Measurements from ENCODE around the gene EIF4B. TPM values are rescaled to one million over a fixed set of nuclear protein-coding genes. Genes with fewer than 3 reads are reported as not detected.

Gene EIF4B
- total RNA-seq, 2 donors from 2014 or later = 279 to 338 TPM

DNA sequence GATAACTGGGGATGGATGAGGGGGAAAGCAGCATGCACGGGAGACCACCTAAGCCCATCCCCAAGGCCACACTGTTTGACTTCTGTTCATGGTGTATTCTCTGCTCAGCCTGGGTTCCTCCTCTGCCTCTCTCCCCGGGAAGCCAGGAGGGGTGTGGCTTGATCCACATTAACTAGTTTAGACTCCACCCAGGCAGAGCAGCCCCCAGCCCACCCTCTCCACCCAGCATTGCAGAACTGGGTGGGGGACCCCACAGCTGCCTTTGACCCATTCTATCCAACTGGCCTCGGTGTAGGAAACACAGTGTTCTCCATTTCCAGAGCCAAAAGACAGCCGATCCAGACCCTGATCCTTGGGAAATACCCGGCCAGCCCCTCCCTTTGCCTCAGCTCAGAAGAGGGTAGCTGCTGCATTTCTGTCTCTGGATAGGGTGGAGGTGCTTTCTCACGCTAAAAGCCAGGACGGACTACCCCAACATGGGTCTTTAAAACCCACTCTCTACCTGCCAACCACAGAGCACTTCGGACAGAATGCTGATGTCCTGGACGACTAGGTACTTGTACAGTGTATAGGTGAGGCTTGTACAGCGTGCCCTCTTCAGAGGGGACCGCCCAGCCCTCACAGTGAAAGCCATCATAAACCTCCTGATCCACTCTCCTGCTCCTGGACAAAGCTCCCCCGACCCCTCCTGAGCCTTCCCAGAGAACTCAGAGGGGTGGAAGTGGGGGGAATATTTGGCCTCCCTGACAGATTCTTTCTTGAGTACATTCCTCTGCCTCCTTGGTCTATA lies 63.6 kb downstream of the EIF4B start:
- ATAC-seq (ENCODE audit: insufficient number of reproducible peaks, low FRiP score, low read depth) (no peak), DNase-seq (ENCODE audit: low spot score) (no peak)
- H3K9me3 ChIP-seq = no peaks in the 10 kb centered on the region
- H3K27me3 ChIP-seq (replicated peaks; ENCODE audit: insufficient read depth) = no peaks in the 10 kb centered on the region
- H3K4me1 ChIP-seq (ENCODE audit: control insufficient read depth in 1 of 2, low read depth in 2 of 2) = peaks cover 39 to 88% of the 10 kb centered on the region in 2 donors
- peaks cover 17% of the 10 kb centered on the region for H3K36me3 ChIP-seq
- H3K27ac ChIP-seq = peak overlapping the region; percentile 78 to 83
- H3K4me3 ChIP-seq = no peak overlapping the region
- TF ChIP-seq, protein P1, sequence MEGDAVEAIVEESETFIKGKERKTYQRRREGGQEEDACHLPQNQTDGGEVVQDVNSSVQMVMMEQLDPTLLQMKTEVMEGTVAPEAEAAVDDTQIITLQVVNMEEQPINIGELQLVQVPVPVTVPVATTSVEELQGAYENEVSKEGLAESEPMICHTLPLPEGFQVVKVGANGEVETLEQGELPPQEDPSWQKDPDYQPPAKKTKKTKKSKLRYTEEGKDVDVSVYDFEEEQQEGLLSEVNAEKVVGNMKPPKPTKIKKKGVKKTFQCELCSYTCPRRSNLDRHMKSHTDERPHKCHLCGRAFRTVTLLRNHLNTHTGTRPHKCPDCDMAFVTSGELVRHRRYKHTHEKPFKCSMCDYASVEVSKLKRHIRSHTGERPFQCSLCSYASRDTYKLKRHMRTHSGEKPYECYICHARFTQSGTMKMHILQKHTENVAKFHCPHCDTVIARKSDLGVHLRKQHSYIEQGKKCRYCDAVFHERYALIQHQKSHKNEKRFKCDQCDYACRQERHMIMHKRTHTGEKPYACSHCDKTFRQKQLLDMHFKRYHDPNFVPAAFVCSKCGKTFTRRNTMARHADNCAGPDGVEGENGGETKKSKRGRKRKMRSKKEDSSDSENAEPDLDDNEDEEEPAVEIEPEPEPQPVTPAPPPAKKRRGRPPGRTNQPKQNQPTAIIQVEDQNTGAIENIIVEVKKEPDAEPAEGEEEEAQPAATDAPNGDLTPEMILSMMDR (IDR thresholded peaks at IDR 0.05) = no peak

DNA sequence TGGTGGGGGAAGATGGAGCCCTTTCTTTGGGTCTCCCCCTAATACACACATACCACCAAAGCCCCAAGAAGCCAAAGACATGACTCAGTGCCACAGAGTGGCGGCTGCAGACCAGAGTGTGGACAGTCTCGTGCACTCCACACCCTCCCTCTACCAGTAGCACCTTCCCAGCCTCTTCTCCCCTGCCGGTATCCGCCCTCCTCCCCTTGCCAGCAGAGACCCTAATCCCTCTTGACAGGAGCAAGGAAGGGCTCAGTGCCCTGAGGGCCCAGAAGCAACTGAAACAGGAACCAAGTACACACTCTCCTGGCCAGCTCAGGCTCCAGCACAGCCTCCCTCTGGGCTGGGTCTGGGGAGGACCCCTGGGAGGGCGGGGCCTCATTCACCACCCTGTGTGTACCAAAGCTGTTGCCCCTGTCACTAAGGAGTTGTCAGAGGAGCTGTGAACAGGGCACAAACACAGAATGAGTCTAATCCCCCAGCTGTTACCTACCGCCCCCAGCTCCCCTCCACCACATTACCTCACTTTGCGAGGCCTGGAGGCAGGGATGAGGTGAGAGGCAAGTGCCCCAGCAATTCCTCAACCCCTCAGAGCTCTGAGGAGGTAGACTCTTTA lies 64.7 kb downstream of the EIF4B start:
- TF ChIP-seq, protein P1 (IDR thresholded peaks at IDR 0.05) = no peak
- Histone ChIP-seq H3K9me3 (no peaks in the 10 kb centered on the region), H3K27ac (peak overlapping the region; percentile 78 to 83), H3K4me3 (no peak overlapping the region), H3K27me3 (replicated peaks; ENCODE audit: insufficient read depth) (no peaks in the 10 kb centered on the region), H3K4me1 (ENCODE audit: control insufficient read depth in 1 of 2, low read depth in 2 of 2) (peaks cover 35 to 76% of the 10 kb centered on the region in 2 donors), H3K36me3 (peaks cover 21% of the 10 kb centered on the region)
- ATAC-seq (ENCODE audit: insufficient number of reproducible peaks, low FRiP score, low read depth) = no peak
- DNase-seq (ENCODE audit: low spot score) = no peak

DNA sequence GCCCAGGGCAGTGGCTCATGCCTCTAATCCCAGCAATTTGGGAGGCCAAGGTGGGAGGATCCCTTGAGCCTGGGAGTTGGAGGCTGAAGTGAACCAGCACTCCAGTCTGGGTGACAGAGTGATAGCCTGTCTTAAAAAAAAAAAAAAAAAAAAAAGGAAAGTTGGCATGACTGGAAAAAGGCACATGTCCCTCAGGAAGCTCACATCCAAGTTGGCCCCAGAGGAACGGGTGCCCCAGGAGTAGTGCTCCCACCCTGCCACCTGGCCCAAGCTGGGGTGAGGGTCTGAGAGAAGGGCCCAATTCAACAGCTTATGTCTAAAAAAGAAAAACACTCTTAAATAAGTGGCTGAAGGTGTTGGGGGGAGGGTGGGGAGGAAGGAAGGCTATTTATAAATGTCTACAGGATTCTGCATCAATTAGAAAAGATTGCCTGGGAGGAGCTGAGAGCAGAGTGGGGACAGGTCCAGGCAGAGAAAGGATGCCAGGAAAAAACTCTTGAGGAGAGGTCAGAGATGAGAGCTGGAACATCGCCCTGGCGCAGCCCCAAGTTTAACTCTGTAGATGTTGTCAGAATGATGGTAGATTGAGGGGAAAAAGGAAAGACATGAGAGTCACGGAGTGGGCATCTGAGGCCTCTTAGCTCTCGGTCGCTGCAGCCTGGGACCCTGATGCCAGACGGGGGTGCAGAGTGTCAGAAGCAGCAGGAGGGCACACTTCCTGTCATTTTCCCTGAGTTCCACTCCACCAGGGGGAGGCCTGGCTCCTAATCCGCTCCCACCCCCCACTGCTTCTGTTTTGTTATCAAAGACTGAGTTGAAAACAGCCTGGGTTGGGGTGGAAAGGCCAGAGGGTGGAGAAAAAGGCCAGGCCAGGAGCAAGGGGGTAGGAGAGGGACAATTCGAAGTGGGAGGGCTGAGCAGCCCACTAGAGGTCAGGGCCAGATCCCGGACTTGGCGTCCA lies 65.6 kb downstream of the EIF4B start:
- H3K27ac ChIP-seq = peak overlapping the region; percentile 78 to 83
- TF ChIP-seq, protein P1 (IDR thresholded peaks at IDR 0.05) = no peak
- H3K27me3 ChIP-seq (replicated peaks; ENCODE audit: insufficient read depth) = no peaks in the 10 kb centered on the region
- H3K36me3 ChIP-seq = peaks cover 22% of the 10 kb centered on the region
- H3K4me3 ChIP-seq = peak overlapping the region; percentile 24
- ATAC-seq (ENCODE audit: insufficient number of reproducible peaks, low FRiP score, low read depth) = no peak
- H3K9me3 ChIP-seq = no peaks in the 10 kb centered on the region
- no peak for DNase-seq (ENCODE audit: low spot score)
- H3K4me1 ChIP-seq (ENCODE audit: control insufficient read depth in 1 of 2, low read depth in 2 of 2) = peaks cover 29 to 76% of the 10 kb centered on the region in 2 donors

DNA sequence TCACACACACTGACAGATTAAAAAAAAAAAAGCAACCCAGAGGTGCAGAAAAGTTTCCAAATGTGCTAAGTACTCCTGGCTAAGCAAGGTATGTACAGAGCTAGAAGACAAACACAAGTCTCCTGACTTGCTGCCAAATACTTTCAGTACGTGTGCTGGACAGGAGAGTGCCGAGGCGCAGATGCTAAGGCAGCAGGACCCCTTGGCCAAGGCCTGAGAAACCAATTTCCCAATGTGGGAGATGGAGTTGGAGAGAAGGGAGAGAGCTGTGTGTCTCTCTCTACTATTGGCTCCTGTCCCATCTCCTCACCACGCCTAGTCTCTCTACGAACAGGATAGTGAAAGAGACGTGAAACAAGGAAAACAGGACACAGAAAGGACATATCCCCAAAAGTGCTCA lies 67.6 kb downstream of the EIF4B start:
- ATAC-seq (ENCODE audit: insufficient number of reproducible peaks, low FRiP score, low read depth) (no peak), DNase-seq (ENCODE audit: low spot score) (no peak)
- peaks cover 46 to 86% of the 10 kb centered on the region in 2 donors for H3K4me1 ChIP-seq (ENCODE audit: control insufficient read depth in 1 of 2, low read depth in 2 of 2)
- peaks cover 26% of the 10 kb centered on the region for H3K36me3 ChIP-seq
- H3K4me3 ChIP-seq = no peak overlapping the region
- H3K9me3 ChIP-seq = no peaks in the 10 kb centered on the region
- peak overlapping the region in 1 of 2 donors; percentile 7 for H3K27ac ChIP-seq
- TF ChIP-seq, protein P1 (IDR thresholded peaks at IDR 0.05) = no peak
- no peaks in the 10 kb centered on the region for H3K27me3 ChIP-seq (replicated peaks; ENCODE audit: insufficient read depth)
